T-helper 1 cell (primary cell): Measurements from ENCODE around the gene LRRC17.
"Not testable (repeated sequence)": the region's sequence is repeated elsewhere in the genome, so short reads cannot be mapped to it uniquely, and the experiment has no call there.

Source experiments
- DNase-seq, 5 donors: peaks; one replicate each; pipeline ENCODE4 v3.0.0-alpha.2; 2012 to 2020

LRRC17 gene

DNA sequence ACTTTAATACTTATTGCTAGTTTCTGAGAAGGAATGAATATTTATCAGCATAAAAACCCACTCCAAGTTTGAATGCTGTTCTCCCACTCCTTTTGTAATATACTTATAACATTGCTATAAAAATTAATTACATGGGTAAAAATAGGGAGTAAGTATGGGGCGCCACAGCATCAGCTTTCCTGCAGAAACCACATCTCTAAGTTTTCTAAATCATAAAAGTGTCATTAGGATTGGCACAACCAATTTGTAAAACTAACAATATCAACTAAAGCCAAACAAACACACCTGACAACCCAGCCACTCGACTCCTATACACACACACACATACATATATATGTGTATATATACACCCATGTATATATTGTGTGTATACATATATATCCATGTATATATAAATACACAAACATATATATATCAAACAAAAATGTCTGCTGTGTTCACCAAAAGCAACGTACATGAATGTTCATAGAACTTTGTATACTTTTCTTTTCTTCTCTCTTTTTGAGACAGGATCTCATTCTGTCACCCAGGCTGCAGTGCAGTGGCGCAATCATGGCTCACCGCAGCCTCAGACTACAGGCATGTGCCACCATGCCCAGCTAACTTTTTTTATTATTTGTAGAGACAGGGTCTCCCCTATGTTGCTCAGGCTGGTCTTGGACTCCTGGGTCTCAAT lies 14.8 kb upstream of the LRRC17 start:
- DNase-seq, result no peak

DNA sequence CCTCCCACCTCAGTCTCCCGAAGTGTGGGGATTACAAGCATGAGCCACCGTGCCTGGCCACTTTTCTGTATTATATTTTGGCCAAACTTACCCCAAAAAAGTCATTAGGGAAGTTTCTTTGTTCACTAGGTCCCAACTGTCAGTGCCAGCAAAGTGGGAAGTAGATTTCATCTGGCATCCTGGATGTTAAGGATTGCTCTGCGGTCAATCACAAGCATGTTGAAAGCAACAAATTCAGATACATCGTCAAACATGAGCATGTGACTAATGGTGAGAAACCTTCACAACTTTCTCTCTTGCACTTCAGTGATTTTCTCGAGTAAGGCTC lies 14.3 kb upstream of the LRRC17 start:
- no peak for DNase-seq

DNA sequence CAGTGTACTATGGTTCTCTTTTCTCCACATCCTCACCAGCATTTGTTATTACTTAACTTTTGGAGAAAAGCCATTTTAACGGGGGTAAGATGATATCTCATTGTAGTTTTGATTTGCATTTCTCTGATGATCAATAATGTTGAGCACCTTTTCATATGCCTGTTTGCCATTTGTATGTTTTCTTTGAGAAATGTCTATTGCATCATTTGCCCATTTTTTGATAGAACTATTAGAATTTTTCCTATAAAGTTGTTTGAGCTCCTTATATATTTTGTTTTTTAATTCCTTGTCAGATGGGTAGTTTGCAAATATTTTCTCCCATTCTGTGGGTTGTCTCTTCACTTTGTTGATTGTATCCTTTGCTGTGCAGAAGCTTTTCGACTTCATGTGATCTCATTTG lies 10.7 kb upstream of the LRRC17 start:
- DNase-seq, result not testable (repeated sequence)

DNA sequence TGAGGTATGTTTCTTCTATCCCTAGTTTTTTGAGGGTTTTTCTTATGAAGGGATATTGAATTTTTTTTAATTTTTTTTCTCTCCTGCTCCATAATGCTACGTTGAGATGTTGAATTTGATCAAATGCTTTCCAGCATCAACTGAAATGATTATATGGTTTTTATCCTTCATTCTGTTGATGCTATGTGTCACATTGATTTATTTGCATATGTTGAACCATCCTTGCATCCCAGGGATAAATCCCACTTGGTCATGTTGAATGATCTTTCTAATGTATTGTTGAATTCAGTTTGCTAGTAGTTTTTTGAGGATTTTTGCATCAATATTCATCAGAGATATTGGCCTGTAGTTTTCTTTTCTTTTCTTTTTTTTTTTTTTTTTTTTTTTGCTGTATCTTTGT lies 9.2 kb upstream of the LRRC17 start:
- DNase-seq, result not testable (repeated sequence)

DNA sequence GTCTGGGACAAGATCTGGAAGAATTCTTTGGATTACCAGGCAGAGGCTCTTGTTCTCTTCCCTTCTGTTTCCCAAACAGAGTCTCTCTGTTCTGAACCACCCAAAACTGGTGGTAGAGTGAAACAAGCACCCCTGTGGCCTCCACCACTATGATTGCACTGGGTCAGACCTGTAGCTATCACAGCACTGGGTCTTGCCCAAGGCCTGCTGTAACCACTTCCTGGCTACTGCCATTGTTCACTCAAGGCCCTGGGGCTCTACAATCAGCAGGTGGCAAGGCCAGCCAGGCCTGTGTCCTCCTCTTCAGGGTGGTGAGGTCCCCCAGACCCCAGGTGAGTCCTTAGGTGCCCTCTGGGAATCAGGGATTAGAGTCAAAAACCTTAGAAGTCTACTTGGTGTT lies 4.1 kb upstream of the LRRC17 start:
- no peak for DNase-seq

DNA sequence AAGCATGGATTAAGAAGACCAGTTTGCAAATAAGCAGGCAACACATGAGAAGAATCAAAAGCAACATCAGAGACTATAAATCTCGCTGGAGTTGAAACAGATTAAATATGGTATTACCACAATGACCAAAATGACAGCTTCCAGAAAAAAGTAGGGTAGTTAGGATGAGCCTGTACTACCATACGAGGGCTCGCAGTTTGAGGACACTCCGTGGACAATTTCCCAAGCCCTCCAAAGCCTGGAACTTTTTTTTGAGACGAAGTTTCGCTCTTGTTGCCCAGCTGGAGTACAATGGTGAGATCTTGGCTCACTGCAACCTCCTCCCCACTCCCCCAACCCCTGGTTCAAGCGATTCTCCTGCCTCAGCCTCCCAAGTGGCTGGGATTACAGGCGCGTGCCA lies 1.0 kb downstream of the LRRC17 start:
- DNase-seq, result no peak

DNA sequence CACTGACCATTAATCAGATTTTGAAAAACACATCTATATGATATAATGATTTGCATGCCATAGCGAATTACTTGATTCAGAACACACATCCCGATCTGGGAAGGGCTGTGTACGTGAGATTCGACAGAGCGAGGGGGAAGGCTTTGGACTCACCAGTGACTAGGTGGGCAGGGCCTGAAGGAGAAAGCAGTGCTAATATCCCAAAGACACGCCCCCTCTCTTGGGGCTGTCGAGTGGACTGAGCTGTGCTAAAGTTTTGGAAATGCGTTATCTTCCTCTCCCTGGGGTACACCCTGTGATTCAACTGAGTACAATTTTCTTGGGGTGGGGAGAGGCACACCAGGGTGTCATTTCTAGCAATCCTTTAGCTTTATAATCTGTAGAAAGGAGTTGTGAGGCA lies 1.8 kb downstream of the LRRC17 start:
- DNase-seq, result no peak

DNA sequence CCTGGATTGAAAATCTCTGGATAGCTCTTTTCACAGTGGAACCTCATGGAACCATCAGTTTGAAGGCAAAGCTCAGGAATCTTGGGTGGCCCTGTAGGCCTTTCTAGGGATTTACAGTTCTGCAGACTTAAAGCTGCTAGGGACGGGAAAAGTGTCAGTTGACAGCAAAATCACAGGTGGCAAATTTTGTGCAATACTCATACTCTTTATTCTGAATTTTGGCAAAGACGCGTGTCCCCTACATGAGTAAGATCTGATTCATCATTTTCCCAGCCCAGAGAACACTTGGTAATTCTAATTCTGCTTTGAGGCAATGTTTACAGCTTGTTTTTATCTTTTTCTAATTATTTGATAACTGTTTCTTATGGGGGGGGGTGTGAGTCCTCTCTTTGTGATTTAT lies 3.6 kb downstream of the LRRC17 start:
- no peak for DNase-seq

DNA sequence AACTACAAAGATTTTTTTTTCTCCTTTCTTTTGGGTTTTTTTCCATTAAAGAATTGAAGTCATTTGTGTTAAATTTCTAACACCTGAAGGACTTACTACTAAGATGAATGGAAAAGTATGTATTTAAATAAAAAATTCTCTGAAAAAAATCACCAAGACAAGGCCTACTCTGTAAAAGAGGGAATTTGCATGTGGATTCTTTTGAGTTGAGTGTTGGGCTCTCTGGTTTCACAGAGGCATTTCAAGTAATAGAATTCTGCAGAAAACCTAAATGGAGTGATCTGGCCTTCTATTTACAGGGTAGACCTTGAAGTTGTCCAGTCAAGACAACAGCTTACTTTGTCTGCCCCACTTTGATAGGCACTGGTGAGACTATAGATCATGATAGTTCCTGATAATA lies 4.1 kb downstream of the LRRC17 start:
- DNase-seq, result no peak

DNA sequence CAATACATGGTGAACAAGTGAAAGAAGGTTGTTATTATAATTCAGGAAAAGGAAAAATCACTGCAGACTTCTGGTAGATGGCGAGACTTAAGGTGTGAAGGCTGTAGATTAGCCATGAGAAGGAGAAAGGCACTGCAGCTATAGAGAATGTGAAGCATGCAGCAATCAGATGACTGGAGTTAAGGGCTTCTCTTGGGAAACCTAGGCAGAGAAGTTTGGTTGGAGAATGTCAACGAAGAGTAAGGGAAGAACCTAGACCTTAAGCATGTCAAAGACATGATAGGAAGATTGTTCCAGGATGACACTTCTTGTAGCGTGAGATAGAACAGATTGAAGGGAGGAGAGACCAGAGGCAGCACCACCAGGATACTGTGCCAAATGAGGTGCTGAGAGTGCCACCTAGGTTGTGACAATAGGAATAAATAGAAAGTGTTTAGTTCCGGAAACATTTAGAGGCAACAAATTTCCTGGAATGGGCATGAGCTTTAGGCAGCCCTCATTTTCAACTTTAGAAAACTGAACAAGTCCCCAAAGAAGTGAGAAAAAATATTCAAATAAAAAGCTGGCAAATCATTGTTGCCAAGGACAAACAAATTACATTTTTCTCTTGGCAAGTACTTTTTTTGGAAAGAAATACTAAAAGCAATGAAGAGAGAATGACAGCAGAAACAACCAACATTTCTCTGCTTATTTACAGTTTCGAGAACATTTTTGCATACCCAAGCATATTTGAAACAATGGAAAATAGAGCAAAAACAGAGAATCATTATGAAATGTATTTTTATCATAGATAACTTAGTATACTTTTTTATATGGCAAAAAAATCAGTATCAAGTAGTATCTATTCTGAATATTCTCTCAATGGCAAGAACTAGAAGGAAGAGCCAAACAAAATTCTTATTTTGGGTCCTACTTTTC lies 4.9 kb downstream of the LRRC17 start:
- DNase-seq, result no peak

DNA sequence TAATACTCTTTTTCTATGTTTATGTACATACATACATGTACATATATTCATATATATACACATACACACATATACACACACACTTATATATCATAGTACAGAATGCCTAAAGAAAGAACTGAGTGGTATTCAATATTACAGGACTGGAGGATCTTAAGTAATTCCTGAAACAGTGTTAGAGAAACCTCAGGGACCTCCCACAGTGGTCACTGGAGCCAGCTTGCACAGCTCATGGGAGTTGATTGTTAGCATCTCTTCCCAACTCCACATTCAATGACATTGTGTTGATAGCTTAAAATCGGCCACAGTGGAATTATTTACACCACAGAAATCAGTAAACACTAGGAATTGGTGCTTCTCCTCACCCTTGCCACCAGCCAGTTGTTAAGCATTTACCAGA lies 6.0 kb downstream of the LRRC17 start:
- DNase-seq, result no peak

DNA sequence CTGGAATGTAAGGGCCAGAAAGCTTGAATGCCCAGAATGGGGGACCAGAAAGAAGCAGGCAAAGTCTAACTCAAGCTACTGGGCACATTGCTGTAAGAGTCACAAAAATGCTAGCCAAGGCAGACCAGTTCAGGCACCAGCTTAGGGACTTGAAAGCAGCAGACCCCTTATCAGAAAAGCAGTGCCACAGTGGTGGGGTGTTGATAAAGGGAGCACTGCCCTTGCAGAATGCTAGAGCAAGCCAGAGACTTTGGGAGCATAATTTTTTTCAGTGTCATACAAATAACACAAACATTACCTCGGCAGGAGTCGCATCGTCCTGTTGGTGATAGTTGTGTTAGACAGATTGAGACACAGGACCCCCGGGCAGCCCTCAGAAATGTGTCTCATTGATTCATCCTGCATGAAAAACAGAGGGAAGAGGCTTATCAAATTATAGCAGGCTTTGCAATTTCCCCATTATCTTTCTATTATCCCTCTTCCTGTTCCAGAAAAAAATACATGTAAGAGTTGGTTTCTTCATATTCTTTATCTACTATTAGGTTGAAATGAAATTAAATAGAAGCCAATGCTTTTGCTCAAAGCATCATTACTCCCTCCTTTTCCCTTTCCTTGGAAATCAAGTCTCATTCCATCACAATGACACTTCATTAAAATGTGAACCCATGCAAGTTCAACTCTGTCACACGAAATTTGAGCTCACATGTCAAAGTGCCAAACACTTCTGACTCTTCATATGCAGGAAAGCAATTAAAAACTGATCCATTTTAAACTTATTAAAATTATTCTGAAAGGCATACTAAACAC lies 13.4 kb downstream of the LRRC17 start:
- no peak for DNase-seq

DNA sequence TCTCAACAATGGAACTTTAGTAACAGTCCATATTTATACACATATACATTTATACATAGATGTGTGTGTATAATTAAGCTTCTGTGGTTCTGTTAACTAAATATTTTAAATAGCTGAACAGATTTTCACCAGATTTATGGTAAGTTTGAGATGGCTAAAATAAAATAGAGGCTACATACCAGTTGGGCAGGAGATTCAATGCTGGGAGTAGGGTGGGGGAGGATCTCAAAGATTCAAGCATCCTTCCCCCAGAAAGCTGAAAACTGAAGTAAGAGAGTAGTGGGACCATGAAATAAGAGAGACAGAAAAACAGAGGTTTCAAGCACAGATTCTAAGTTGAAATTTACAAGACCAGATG lies 14.0 kb downstream of the LRRC17 start:
- DNase-seq, result no peak

DNA sequence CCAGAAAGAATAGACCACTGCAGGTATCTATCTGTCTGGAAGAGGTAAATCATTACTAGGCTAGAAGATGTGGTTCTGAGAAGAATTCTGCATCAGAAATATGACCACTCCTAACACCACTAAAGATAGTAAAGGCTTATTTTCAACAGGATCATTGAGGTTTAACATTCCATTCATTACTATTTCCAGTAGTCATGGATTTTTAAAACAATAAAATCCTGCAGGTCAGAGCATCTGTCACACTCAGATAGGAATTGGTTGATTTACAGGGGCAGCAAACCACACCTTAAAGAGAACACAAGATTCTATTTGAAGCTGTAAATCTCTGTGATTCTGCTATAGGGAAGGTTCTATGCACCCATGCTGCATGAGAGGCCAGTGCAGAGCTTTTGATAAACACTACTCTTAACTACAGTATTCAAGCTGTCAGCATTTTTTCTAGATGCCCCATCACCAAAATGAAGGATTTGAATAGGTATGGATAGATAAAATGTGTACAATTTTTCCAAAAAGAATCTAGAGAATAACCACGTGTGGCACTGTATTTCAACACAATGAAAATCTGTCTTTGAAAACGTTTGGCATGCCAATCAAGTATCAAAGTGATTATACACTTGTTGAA lies 14.6 kb downstream of the LRRC17 start:
- no peak for DNase-seq

DNA sequence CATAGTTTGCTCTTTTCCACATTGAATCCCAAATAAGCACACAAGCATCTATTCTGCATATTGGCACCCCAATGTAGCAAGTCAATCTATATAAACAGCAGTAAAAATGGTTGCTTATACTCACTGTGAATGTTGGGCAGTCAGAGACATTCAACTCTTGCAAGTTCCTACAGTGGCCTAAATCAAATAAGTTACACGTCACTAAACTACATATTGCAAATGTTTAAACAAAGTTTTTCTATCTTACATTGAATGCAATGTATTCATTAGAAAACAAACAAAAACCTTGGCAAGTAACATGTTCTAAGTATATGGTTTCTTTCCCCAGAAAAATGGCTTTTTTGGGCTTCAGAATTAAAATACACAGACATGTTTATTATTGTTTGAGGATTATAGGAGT lies 19.0 kb downstream of the LRRC17 start:
- no peak for DNase-seq

DNA sequence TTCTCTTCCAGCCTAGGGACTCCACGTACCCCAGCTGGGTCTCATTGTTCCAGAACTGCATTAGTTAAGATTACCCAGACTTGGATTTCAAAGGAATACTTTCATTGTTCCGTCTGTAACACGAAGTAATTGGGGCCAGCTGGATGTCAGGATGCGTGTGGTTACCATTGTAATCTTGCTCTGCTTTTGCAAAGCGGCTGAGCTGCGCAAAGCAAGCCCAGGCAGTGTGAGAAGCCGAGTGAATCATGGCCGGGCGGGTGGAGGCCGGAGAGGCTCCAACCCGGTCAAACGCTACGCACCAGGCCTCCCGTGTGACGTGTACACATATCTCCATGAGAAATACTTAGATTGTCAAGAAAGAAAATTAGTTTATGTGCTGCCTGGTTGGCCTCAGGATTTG lies 21.0 kb downstream of the LRRC17 start:
- DNase-seq, result no peak

DNA sequence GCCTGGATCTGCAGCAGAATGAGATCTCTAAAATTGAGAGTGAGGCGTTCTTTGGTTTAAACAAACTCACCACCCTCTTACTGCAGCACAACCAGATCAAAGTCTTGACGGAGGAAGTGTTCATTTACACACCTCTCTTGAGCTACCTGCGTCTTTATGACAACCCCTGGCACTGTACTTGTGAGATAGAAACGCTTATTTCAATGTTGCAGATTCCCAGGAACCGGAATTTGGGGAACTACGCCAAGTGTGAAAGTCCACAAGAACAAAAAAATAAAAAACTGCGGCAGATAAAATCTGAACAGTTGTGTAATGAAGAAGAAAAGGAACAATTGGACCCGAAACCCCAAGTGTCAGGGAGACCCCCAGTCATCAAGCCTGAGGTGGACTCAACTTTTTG lies 21.4 kb downstream of the LRRC17 start:
- DNase-seq, result no peak

DNA sequence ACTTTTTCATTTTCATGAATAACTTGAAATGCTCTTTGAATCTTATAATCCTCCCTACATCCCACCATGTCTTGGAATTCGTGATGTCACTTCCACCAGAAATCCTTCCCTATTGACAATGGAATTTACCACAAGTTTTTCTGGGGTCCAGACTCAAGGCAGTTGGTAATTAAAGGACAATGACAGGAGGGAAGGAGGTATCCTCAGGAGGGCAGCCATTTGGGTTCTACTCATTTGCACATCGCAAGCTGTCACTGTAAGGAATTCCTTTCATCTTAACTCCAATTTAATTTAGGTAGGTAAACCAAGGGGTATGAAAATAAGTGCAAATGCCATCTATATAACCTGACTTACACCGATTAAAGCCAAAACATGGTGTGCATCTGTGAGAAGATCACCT lies 21.9 kb downstream of the LRRC17 start:
- no peak for DNase-seq

DNA sequence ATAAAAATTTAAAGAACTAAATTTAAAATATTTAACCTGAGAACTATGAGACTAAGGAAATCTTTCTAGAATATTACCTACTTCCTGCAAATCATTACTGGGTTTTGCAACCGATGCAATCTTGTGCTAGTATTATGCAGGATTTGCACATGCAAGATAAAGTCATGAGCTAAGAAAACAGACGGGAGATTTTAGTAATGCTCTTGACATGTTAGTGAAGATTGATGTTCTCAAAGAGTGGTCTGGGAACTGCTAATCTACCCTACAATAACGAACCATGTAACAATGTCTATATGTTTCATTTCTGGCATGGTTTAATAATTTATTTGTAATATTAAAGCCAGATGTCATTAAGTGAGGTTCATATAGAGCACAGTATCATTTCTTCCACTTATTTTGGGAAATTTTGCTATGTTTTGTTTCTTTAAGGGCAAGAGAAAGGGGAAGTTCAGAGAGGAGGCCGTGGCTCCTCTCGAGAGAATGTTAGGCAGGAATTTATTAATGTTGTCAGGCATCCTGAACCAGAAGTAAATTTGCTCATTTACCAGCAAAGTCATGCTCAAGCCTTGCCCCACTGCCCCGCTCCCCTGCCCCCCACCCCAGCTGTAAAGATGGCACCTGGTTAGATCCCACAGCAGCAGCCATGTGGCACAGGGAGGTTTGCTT lies 22.8 kb downstream of the LRRC17 start:
- no peak for DNase-seq

DNA sequence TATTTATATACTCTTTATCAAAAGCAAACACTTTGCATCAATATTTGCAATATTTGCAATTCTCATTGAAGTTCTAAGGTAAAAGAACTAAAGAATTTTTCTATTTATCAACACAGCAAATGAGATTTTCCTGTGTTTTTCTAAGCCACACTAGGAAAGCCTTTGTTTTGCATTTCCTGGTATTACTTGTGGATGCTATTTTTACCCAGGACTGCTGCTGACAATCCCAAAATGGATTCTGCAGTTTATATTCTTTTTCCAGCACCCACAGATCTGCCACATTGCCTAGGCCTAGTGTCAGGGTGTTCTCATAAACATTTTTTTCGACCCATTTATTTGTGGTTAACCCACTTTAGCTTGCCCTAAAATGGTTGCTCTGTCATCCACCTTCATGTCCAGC lies 25.9 kb downstream of the LRRC17 start:
- DNase-seq, result no peak

DNA sequence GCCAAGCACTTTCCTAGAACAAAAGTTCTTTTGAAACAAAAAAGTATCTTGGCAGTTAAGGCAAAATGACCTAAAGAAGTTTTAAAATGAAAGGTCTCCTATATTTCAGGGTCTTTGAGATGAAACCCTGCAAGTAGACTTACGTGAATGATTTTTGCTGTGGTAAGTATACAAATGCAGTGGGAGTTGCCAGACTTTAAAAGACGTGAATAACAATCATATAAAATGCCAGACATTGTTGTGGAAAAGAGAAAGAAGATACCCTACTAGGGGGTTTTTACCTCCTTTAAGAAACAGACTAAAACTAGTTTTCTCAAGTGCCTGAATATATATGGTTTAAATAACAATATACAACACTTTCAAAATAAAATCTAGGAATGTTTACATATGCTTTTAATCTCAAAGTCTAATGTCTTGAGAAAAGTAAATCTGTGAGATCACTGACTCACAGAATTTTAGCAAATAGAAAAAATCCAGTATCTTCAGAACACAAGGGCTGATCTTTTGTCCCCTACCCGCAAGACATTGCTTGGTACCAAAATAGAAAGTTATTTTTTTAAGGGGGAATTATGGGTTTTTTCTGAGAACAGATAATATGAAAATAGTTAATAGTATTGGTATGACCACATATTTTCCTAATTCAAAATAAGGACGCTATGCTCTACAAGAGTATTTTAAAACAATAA lies 29.5 kb downstream of the LRRC17 start:
- DNase-seq, result no peak

DNA sequence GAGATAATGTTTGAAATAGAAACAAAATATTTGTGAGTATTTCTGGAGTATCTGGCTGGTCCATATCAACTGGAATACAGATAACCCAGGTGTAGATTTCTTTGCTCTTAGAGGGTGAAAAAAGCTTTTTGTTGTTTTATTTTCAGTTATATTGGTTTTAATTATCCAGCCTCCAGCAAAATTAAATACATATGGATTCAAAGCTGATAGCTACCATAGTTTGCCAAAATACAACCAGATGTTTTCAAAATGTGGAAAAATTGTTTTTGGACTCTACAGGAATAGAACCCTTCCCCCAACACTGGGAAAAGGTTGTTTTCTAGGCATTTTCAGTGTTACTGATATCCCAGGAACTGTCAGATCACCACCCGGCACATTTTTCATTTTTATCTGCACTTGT lies 30.1 kb downstream of the LRRC17 start:
- no peak for DNase-seq
